ENCODE measurements around the gene TTYH3.

The TTYH3 gene

DNA sequence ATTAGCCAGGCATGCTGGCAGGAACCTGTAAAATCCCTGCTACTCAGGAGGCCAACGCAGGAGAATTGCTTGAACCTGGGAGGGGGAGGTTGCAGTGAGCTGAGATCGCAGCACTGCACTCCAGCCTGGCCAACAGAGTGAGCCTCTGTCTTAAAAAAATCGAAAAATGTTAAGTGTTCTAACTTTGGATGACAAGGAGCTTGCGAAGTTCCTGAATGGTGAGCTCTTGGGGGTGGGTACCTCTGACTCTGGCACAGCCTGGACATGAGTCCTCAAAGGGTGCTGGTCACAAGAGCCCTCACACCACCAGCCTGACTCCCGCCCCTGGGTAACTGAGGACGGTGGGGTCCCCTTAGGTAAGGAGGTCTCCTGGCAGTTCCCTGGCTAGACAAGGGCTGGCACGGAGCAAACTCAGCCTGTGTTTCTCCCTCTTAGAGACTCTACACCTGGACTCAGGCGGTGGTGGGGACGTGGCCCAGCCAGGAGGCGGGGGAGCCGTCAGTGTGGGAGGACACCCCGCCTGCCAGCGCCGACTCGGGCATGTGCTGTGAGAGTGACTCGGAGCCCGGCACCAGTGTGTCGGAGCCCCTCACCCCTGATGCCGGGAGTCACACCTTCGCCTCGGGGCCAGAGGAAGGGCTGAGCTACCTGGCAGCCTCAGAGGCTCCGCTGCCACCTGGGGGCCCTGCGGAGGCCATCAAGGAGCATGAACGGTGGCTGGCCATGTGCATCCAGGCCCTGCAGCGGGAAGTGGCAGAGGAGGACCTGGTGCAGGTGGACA lies 80.3 kb downstream of the TTYH3 start:
- DNase-seq: no peak

DNA sequence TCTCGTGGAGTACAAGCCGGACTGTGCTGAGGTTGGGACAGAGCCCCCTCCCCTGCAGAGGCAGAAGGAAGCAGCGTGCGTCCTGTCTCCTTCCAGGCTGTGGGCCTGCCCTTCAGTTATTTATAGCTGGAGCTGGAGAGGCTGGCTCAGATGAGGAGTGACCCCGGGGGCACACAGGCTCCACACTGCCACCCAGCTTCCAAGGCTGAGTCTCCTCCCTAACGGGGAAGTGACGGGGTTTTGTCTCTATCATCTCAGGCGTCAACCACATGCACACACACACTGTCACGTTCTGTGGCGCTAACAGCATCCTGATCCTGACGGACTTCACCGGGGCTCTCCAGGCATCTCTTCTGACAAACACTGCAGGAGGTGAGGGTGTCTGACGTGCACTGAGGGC lies 81.6 kb downstream of the TTYH3 start:
- DNase-seq: no peak

DNA sequence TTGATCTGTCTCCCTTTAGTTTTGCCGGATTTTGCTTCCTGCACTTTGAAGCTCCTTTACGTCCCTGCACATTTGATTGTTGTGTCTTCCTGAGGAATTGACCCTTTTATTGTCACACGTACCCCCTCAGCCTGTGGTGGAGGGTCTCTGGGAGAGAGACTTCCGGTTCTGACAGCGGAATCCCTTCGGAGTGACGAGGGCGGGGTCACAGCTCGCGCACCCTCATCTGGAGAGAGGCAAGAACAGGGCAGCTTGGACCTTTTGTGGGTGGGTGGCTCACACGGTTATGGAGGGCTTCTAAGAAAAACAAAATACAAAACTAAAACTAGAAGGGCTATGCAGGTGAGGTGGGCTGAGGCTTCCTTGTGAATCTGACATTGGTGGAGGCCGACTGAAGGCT lies 82.2 kb downstream of the TTYH3 start:
- no peak for DNase-seq
